Activated CD4-positive, alpha-beta memory T cell treated with anti-CD3 and anti-CD28 coated beads, Interleukin-2, amount 10 ng/mL, durations not matched to agents 7 days and 5 days (primary cell): Measurements from ENCODE around the gene KIAA0232. TPM values are rescaled to one million over a fixed set of nuclear protein-coding genes. Genes with fewer than 3 reads are reported as not detected.
"Not testable (repeated sequence)": the region's sequence is repeated elsewhere in the genome, so short reads cannot be mapped to it uniquely, and the experiment has no call there.

Experiments used
- CTCF ChIA-PET: fragments of 350-600 bp; sonication (Branson Sonifier 250); formaldehyde crosslinking; loops from one replicate; lab custom pipeline; 2021; ENCODE audit warnings: antibody characterized with exemption, inconsistent platforms; lab: Charles Lee
- POLR2A ChIA-PET: fragments of 350-600 bp; sonication (Branson Sonifier 250); formaldehyde crosslinking; loops from one replicate; lab custom pipeline; 2021; ENCODE audit warnings: antibody characterized with exemption; lab: Charles Lee
- DNase-seq: peaks from one replicate; pipeline ENCODE4 v3.0.0-alpha.2; 2020
- H3K27ac Mint-ChIP-seq: one replicate; pipeline ENCODE4 v1.8.0; 2021; ENCODE audit warnings: mild to moderate bottlenecking, mixed read lengths
- H3K27me3 Mint-ChIP-seq: one replicate; pipeline ENCODE4 v1.8.0; 2021; ENCODE audit warnings: mixed read lengths
- H3K36me3 Mint-ChIP-seq: one replicate; pipeline ENCODE4 v1.8.0; 2021; ENCODE audit warnings: low read depth, mixed read lengths
- H3K4me1 Mint-ChIP-seq: one replicate; pipeline ENCODE4 v1.8.0; 2021; ENCODE audit warnings: mixed read lengths
- H3K4me3 Mint-ChIP-seq: one replicate; pipeline ENCODE4 v1.8.0; 2021; ENCODE audit warnings: mild to moderate bottlenecking, mixed read lengths
- H3K9me3 Mint-ChIP-seq: one replicate; pipeline ENCODE4 v1.8.0; 2021; ENCODE audit warnings: mixed read lengths
- total RNA-seq, 2 experiments: library from RNA; stranded (reverse); gene quantifications; one replicate each; pipeline ENCODE4 v1.2.3, GENCODE V29; 2021

Gene KIAA0232
- total RNA-seq, 2 experiments from 2014 or later, result 23.2 to 24.1 TPM

DNA sequence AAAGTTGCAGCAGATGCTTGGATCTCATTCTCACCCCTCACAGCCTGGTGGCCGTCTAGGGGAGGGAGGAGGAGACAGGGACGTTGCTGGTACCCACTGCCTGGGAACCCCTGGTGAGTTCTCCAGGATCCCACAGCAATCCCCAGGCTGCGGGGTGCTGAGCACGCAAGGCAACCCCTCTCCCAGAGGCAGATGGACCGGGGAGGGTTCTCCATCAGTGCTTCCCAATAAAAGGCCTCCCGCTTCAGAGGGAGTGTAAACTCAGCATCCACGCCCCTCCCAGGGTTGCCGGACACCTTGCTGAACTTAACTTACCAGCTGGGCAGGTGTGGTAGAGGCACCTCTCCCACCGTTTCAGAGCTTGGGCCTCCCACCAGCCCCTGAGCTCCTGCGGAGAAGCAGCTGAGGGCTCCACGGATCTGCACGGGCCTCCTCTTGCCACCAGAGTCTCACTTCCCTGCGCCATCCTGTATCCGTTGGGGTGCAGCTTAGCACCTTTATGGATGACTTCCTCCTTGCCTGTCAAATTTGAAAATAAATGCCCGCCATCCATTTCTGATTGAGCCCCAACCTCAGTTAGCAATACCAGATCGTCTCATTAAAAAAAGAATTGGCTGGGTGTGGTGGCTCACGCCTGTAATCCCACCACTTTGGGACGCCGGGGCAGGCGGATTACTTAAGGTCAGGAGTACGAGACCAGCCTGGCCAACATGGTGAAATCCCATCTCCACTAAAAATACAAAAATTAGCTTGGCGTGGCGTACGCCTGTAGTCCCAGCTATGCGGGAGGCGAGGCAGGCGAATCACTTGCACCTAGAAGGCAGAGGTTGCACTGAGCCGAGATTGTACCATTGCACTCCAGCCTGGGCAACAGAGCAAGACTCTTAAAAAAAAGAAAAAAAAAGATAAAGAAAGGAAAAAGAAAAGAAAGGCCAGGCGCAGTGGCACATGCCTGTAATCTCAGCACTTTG is 112.3 kb downstream of the KIAA0232 start:
- no peak for DNase-seq
- Mint-ChIP-seq H3K27ac (peak overlapping the region; percentile 68), H3K4me3 (no peak overlapping the region), H3K4me1 (peaks cover 62% of the 10 kb centered on the region), H3K9me3 (peaks cover 10% of the 10 kb centered on the region), H3K36me3 (peaks cover 16% of the 10 kb centered on the region), H3K27me3 (no peaks in the 10 kb centered on the region)
- ChIA-PET POLR2A (interaction anchor here (0.8 kb wide), 1 partner anchor 14 kb away, joined by 4 read pairs; no protein-coding TSS in a partner anchor), CTCF (interaction anchor here (1.2 to 3.0 kb wide), 2 partner anchors 17 to 21 kb away, joined by 3 to 13 read pairs; no protein-coding TSS in a partner anchor)

DNA sequence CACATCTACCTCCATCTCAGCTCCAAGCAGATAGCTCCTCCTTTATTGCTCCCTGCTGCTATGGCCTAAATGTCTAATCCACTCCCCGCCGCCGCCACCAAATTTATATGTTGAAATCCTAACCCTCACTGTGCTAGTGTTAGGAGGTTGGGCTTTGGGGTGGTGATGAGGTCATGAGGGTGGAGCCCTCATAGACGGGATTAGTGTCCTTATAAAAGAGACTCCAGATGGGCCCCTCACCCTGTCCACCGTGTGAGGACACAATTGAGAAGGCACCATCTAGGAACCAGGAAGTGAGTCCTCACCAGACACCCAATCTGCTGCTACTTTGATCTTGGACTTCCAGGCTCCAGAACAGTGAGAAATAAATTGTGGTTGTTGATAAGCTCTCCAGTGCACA is 113.5 kb downstream of the KIAA0232 start:
- DNase-seq, result no peak
- Mint-ChIP-seq H3K9me3 (no peaks in the 10 kb centered on the region), H3K27ac (peak overlapping the region; percentile 9), H3K4me1 (peaks cover 69% of the 10 kb centered on the region), H3K27me3 (no peaks in the 10 kb centered on the region), H3K4me3 (no peak overlapping the region), H3K36me3 (peaks cover 4% of the 10 kb centered on the region)
- ChIA-PET CTCF (interaction anchor here (0.7 to 1.2 kb wide), 2 partner anchors 9 to 16 kb away, joined by 3 read pairs; no protein-coding TSS in a partner anchor), POLR2A (interaction anchor here (0.7 to 1.0 kb wide), 4 partner anchors 9 to 172 kb away, joined by 3 to 6 read pairs (median 3); partner anchors contain the start of gene GRPEL1)

DNA sequence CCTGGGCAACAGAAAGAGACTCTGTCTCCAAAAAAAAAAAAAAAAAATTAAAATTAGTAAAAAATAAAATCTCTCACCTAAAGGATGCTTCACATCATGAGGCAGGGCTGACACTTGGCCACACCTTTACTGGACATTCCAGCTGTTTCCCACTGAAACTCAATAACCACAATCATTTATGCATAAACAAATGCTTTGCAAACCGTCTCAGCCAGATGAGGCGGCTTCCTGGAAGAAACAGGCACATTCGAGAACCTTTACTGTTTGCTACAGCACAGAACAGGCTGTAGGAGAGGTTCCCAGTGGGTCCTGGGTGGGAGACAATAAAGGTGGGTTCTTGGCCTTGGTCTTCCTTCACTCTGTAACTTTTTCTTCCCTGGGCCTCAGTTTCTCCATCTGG is 116.2 kb downstream of the KIAA0232 start:
- DNase-seq, result peak; percentile 39
- Mint-ChIP-seq H3K27ac (peak overlapping the region; percentile 94), H3K9me3 (no peaks in the 10 kb centered on the region), H3K4me3 (peak overlapping the region; percentile 40), H3K36me3 (no peaks in the 10 kb centered on the region), H3K4me1 (peaks cover 63% of the 10 kb centered on the region), H3K27me3 (no peaks in the 10 kb centered on the region)
- ChIA-PET POLR2A (interaction anchor here (0.7 to 4.4 kb wide), 14 partner anchors 12 to 218 kb away, joined by 3 to 109 read pairs (median 5); partner anchors contain the start of genes GRPEL1, KIAA0232, MRFAP1L1 and TADA2B), CTCF (interaction anchor here (0.7 to 3.9 kb wide), 11 partner anchors 10 to 259 kb away, joined by 3 to 26 read pairs (median 7); partner anchors contain the start of genes TADA2B and TBC1D14)

DNA sequence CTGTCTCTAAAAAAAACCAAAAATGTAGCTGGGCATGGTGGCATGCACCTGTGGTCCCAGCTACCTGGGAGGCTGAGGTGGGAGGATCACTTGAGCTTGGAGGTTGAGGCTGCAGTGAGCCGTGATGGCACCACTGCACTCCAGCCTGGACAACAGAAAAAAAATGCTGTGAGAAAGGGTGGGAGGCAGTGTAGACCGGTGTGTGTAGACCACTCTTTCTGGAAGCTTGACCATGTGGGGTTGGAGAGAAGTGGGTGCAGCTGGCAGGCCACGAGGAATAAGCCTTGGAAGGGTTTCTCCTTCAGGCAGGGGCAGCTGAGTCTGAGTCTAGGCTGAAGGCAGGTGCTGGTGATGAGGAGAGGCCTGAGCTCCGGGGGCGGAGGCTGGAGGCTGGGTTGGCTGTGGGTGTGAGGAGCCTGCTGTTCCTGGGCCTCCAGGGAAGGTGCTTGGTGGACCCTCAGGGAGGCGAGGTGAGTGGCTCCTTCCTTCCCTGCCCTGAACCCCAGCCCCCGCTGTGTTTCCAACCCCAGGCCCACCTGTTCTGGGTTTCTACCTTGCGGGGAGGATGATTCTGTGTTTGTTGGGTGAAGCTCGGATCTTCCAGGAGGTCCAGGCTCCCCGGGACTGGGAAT is 117.8 kb downstream of the KIAA0232 start:
- POLR2A ChIA-PET, result interaction anchor here (0.5 to 4.4 kb wide), 14 partner anchors 11 to 226 kb away, joined by 3 to 109 read pairs (median 6); partner anchors contain the start of genes GRPEL1, KIAA0232 and TBC1D14
- H3K4me3 Mint-ChIP-seq, result peak overlapping the region; percentile 24
- peak overlapping the region; percentile 94 for H3K27ac Mint-ChIP-seq
- no peaks in the 10 kb centered on the region for H3K27me3 Mint-ChIP-seq
- CTCF ChIA-PET, result interaction anchor here (0.8 to 3.9 kb wide), 11 partner anchors 9 to 211 kb away, joined by 3 to 26 read pairs (median 7); partner anchors contain the start of genes TADA2B and TBC1D14
- H3K36me3 Mint-ChIP-seq, result no peaks in the 10 kb centered on the region
- H3K4me1 Mint-ChIP-seq, result peaks cover 64% of the 10 kb centered on the region
- no peaks in the 10 kb centered on the region for H3K9me3 Mint-ChIP-seq
- no peak for DNase-seq

DNA sequence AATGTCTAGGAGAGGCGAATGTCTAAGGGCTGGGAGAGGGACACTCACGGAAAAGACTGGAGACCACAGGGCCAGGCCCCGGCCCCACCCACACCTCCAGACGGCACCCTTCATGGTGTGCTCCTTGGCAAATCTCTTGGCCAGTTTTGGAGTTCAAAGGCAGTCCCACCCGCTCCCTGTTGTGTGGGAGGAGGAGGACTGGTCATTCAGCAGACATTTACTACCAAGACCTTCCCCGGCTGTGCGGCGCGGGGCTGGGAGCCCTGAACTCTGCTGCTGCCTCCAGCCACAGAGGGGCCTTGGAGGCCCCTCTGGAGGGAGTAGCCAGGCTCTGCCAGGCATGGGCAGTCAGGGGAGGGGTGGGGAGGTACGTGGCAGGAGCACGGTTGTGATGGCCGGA is 118.4 kb downstream of the KIAA0232 start:
- Mint-ChIP-seq H3K4me1 (peaks cover 69% of the 10 kb centered on the region), H3K27ac (peak overlapping the region; percentile 94), H3K4me3 (no peak overlapping the region), H3K36me3 (no peaks in the 10 kb centered on the region), H3K9me3 (no peaks in the 10 kb centered on the region), H3K27me3 (no peaks in the 10 kb centered on the region)
- no peak for DNase-seq
- POLR2A ChIA-PET, result interaction anchor here (0.9 to 4.4 kb wide), 3 partner anchors 10 to 168 kb away, joined by 3 to 109 read pairs (median 32); partner anchors contain the start of genes GRPEL1 and TBC1D14
- CTCF ChIA-PET, result interaction anchor here (2.6 to 2.9 kb wide), 2 partner anchors 27 to 184 kb away, joined by 15 to 20 read pairs; no protein-coding TSS in a partner anchor

DNA sequence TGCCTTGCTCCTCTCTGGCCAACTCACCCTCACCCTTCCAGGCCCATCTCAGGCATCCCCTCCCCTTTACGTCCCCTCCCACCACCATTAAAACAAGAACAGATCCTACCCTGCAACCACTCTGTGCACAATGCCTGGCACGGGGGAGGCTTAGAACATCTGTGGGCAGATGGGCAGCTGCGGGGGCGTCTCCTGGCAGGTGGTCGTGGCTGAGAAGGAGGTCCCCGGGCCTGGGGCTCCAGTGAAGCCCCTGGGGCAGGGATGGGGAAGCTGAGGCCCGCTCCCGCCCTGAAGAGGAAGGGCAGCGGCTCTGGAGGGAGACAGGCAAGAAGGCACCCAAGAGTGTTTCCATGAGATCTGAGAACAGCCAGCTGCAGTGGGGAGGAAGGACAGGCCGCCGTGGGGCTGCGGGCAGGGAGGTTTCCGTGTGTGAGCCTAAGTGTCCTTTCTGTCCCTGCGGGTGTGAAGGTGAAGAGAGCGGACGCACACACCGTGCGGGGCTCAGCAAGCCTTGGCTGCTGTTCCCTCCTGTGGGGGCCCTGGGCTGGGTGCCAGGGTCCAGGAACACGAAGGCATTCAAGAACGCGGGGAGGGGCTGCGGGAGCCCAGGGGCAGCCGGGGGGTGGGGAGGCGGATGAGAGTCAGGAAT is 119.3 kb downstream of the KIAA0232 start:
- Mint-ChIP-seq H3K36me3 (no peaks in the 10 kb centered on the region), H3K4me1 (peaks cover 70% of the 10 kb centered on the region), H3K9me3 (no peaks in the 10 kb centered on the region), H3K4me3 (peak overlapping the region; percentile 24), H3K27me3 (no peaks in the 10 kb centered on the region), H3K27ac (peak overlapping the region; percentile 94)
- no peak for DNase-seq
- CTCF ChIA-PET, result no interaction called here
- POLR2A ChIA-PET, result no interaction called here

DNA sequence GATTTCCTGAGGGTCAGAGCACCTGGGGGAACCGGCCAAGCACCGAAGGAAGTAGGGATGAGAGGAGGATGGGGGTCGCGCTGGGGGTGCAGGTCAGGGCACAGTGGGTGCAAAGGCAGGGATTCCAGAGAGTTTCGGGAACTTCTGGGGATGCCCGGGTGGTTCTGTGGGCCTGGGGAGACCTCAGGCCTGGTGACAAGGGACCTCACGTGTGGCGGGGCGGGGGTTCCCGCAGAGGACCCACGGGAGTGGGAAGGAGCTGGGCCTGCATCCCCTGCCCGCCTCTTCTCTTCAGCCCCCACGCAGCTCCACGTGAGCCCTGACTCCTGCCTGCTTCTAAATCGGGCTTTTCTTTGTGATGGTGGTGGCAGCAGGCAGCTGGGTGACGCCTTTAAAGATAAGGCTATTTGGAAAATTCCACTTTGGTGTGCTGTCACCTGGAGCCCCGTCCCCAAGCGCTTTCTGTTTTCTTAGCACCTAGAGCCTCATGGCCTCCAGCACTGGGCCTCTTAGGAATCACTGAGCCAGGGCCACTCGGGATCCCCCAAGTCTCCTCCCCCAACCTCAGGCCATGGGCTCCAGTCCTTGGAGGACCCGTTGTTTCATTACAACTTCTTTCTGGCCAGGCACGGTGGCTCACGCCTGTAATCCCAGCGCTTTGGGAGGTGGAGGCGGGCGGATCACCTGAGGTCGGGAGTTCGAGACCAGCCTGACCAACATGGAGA is 120.0 kb downstream of the KIAA0232 start:
- no peak for DNase-seq
- Mint-ChIP-seq H3K4me3 (no peak overlapping the region), H3K4me1 (peaks cover 70% of the 10 kb centered on the region), H3K36me3 (no peaks in the 10 kb centered on the region), H3K27ac (no peak overlapping the region), H3K27me3 (no peaks in the 10 kb centered on the region), H3K9me3 (no peaks in the 10 kb centered on the region)
- ChIA-PET POLR2A (no interaction called here), CTCF (no interaction called here)

DNA sequence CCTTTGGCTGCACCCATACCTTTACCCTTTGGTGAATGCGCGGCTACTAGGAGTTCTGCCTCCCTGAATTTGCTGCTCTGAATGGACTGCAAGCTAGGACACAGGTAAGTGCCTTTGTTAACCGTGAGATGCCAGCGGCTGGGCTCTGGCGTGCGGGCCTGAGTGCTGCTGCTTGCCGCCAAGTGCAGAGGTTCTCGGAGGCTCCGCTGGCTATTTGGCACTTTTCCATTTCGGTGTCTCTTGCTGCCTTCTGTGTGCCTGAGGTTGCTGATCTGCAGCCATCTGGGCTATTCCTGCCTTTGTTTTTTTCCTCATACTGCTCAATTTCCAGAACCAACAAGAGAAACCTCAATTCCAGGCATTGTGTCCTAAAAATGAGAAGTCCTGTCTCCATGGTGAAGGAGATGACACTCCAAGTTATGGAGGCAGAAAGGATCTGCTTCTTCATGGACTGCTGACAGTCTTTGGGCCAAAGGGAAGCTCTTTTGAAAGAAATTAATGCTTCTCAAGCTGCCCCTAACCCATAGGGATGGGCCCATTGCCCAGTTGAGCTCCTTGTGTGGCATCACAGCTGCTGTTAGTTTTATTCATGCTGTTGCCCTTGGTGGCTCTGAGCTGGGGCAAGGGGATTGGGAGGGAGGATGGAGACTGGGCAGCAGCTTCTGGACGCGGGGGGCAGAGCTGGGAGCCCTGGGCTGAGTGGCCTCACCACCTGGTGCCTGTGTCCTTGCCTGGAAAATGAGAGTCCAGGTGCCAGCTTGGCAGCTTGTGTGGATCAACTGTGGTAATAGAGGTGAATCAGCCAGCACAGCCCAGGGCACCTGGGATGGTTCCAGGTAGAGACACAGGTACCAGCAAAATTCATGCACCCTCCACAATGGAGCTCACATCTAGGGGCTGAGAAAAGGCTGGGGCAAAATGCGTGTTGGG is 123.3 kb downstream of the KIAA0232 start:
- H3K4me3 Mint-ChIP-seq, result no peak overlapping the region
- no peaks in the 10 kb centered on the region for H3K36me3 Mint-ChIP-seq
- ChIA-PET POLR2A (interaction anchor here (0.5 to 3.5 kb wide), 8 partner anchors 10 to 265 kb away, joined by 3 to 28 read pairs (median 5); partner anchors contain the start of gene MRFAP1), CTCF (interaction anchor here (1.6 kb wide), 1 partner anchor 93 kb away, joined by 4 read pairs; no protein-coding TSS in a partner anchor)
- no peak for DNase-seq
- peaks cover 2% of the 10 kb centered on the region for H3K27me3 Mint-ChIP-seq
- H3K4me1 Mint-ChIP-seq, result peaks cover 67% of the 10 kb centered on the region
- no peaks in the 10 kb centered on the region for H3K9me3 Mint-ChIP-seq
- H3K27ac Mint-ChIP-seq, result peak overlapping the region; percentile 97

DNA sequence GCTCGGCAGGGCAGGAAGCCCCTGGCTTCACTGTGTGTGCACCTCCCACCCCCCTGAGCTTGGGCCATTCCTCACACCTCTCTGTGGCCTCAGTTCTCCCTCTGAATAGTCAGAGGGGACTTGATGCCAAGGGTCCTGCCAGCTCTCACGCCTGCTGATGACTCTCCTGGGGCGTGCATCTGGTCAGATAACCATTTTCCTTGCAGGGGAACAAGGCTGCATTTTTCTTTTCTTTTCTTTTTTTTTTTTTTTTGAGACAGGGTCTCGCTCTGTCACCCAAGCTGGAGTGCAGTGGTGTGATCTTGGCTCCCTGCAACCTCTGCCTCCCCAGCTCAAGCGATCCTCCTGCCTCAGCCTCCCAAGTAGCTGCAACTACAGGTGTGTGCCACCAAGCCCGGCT is 124.0 kb downstream of the KIAA0232 start:
- not testable (repeated sequence) for H3K27me3 Mint-ChIP-seq, H3K27ac Mint-ChIP-seq, H3K4me3 Mint-ChIP-seq, H3K36me3 Mint-ChIP-seq, DNase-seq, H3K9me3 Mint-ChIP-seq
- H3K4me1 Mint-ChIP-seq, result peaks cover 66% of the 10 kb centered on the region
- CTCF ChIA-PET, result interaction anchor here (0.6 to 1.6 kb wide), 2 partner anchors 25 to 92 kb away, joined by 3 to 4 read pairs; no protein-coding TSS in a partner anchor
- POLR2A ChIA-PET, result interaction anchor here (0.5 to 3.5 kb wide), 5 partner anchors 10 to 265 kb away, joined by 3 to 28 read pairs (median 4); no protein-coding TSS in a partner anchor

DNA sequence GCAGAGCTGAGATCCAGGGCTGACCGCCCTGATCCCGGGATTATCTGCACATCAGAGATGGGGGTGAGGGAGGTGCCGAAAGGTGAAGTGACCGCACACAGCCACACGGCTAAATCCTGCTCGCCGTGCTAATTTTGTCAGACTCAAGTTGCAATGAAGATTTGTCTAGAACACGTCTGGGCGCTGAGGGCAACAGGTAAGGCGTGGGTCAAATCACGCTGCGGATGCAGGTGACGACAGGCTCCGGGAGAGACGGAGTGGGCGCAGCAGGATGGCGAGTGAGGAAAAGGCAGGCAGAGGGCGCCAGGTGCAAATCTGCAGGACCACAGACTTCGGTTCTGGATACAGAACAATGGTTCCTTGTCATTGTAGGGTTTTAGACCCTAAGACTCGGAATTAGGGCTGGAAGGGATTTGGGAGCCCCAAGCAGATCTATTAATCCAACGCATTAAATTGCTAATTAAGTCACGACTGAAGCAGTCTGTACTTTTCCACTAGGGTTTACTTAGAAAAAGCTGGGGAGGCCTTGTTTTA is 125.2 kb downstream of the KIAA0232 start:
- POLR2A ChIA-PET, result interaction anchor here (1.1 to 6.8 kb wide), 4 partner anchors 9 to 160 kb away, joined by 3 to 109 read pairs (median 26); partner anchors contain the start of gene GRPEL1
- peaks cover 71% of the 10 kb centered on the region for H3K4me1 Mint-ChIP-seq

More for the DNA sequence above, 125.2 kb downstream of the KIAA0232 start:
- Mint-ChIP-seq H3K36me3 (peaks cover 5% of the 10 kb centered on the region), H3K27ac (no peak overlapping the region), H3K27me3 (peaks cover 2% of the 10 kb centered on the region), H3K4me3 (peak overlapping the region; percentile 91), H3K9me3 (no peaks in the 10 kb centered on the region)
- no peak for DNase-seq
- CTCF ChIA-PET, result interaction anchor here (0.9 to 2.0 kb wide), 4 partner anchors 10 to 160 kb away, joined by 3 to 11 read pairs (median 8); partner anchors contain the start of gene GRPEL1
